H9 (cell line): ENCODE results near the gene EPSTI1. TPM values are rescaled to one million over a fixed set of nuclear protein-coding genes. Genes with fewer than 3 reads are reported as not detected.

ENCODE experiments used
- DNase-seq: peaks from one replicate; pipeline ENCODE4 v3.0.0-alpha.2; 2017
- H2AFZ ChIP-seq: one replicate; pipeline ENCODE4 v1.6.1; 2013; ENCODE audit warnings: mild to moderate bottlenecking, low read length, control low read depth, moderate library complexity
- H2AK5ac ChIP-seq: 2 replicates; pipeline ENCODE4 v1.6.1; 2013; ENCODE audit warnings: low read length, control low read depth, mixed read lengths; ENCODE audit not compliant: insufficient read length
- H2BK120ac ChIP-seq: one replicate; pipeline ENCODE4 v1.6.1; 2013; ENCODE audit warnings: low read depth, mild to moderate bottlenecking, low read length, control low read depth, inconsistent platforms; ENCODE audit not compliant: poor library complexity, severe bottlenecking
- H2BK12ac ChIP-seq: 2 replicates; pipeline ENCODE4 v1.6.1; 2013; ENCODE audit warnings: low read length, control low read depth, mixed read lengths, low read depth; ENCODE audit not compliant: insufficient read length
- H2BK15ac ChIP-seq: 2 replicates; pipeline ENCODE4 v1.6.1; 2013; ENCODE audit warnings: low read depth, low read length, control low read depth
- H2BK20ac ChIP-seq: one replicate; pipeline ENCODE4 v1.6.1; 2013; ENCODE audit warnings: low read depth, mild to moderate bottlenecking, low read length, control low read depth, inconsistent platforms; ENCODE audit not compliant: poor library complexity, severe bottlenecking
- H2BK5ac ChIP-seq: 2 replicates; pipeline ENCODE4 v1.6.1; 2013; ENCODE audit warnings: low read length, control low read depth, mixed read lengths; ENCODE audit not compliant: insufficient read length
- H3K14ac ChIP-seq: 2 replicates; pipeline ENCODE4 v1.6.1; 2013; ENCODE audit warnings: low read length, control low read depth; ENCODE audit not compliant: insufficient read depth
- H3K18ac ChIP-seq: 2 replicates; pipeline ENCODE4 v1.6.1; 2013; ENCODE audit warnings: low read depth, mild to moderate bottlenecking, mixed read lengths, low read length, control low read depth; ENCODE audit not compliant: insufficient read length
- H3K23ac ChIP-seq: 2 replicates; pipeline ENCODE4 v1.6.1; 2013; ENCODE audit warnings: low read length, control low read depth, mixed read lengths, low read depth; ENCODE audit not compliant: insufficient read length
- H3K23me2 ChIP-seq: 2 replicates; pipeline ENCODE4 v1.6.1; 2013; ENCODE audit warnings: low read depth, mild to moderate bottlenecking, mixed read lengths, low read length, control low read depth; ENCODE audit not compliant: insufficient read length, poor library complexity, severe bottlenecking
- H3K27ac ChIP-seq: 2 replicates; pipeline ENCODE4 v1.5.1; 2013; ENCODE audit warnings: low read length, control low read depth, mixed read lengths, low read depth; ENCODE audit not compliant: insufficient read length
- H3K27me3 ChIP-seq: 2 replicates; pipeline ENCODE4 v1.6.1; 2013; ENCODE audit warnings: low read length, control low read depth, inconsistent platforms; ENCODE audit not compliant: insufficient read depth
- H3K4ac ChIP-seq: 2 replicates; pipeline ENCODE4 v1.6.1; 2013; ENCODE audit warnings: low read depth, mild to moderate bottlenecking, control low read depth, inconsistent platforms, low read length, moderate library complexity
- H3K4me1 ChIP-seq: 2 replicates; pipeline ENCODE4 v1.6.1; 2013; ENCODE audit warnings: low read length, control low read depth, inconsistent platforms; ENCODE audit not compliant: insufficient read depth
- H3K4me2 ChIP-seq: 2 replicates; pipeline ENCODE4 v1.6.1; 2013; ENCODE audit warnings: low read length, control low read depth, mixed read lengths; ENCODE audit not compliant: insufficient read length, insufficient read depth
- H3K56ac ChIP-seq: 2 replicates; pipeline ENCODE4 v1.6.1; 2013; ENCODE audit warnings: low read depth, mild to moderate bottlenecking, mixed read lengths, low read length, control low read depth; ENCODE audit not compliant: insufficient read length
- H3K79me1 ChIP-seq: 2 replicates; pipeline ENCODE4 v1.6.1; 2013; ENCODE audit warnings: low read depth, mild to moderate bottlenecking, moderate library complexity, low read length, control low read depth, inconsistent platforms; ENCODE audit not compliant: insufficient read depth, poor library complexity, severe bottlenecking
- H3K79me2 ChIP-seq: 2 replicates; pipeline ENCODE4 v1.6.1; 2013; ENCODE audit warnings: low read length, control low read depth, inconsistent platforms; ENCODE audit not compliant: insufficient read depth
- H3K9ac ChIP-seq: 2 replicates; pipeline ENCODE4 v1.6.1; 2013; ENCODE audit warnings: low read length, control low read depth, mixed read lengths; ENCODE audit not compliant: insufficient read length; ENCODE audit errors: extremely low read depth
- H3K9me3 ChIP-seq: one replicate; pipeline ENCODE4 v1.6.1; 2013; ENCODE audit warnings: low read depth, low read length, inconsistent platforms; ENCODE audit not compliant: control insufficient read depth
- H3T11ph ChIP-seq: one replicate; pipeline ENCODE4 v1.6.1; 2013; ENCODE audit warnings: mild to moderate bottlenecking, low read length, control low read depth, inconsistent platforms
- H4K20me1 ChIP-seq: one replicate; pipeline ENCODE4 v1.6.1; 2013; ENCODE audit not compliant: control insufficient read depth, insufficient read length, insufficient read depth
- H4K5ac ChIP-seq: 2 replicates; pipeline ENCODE4 v1.6.1; 2013; ENCODE audit warnings: low read depth, mild to moderate bottlenecking, mixed read lengths, low read length, control low read depth; ENCODE audit not compliant: insufficient read length
- H4K8ac ChIP-seq: replicated peaks from 2 replicates; pipeline ENCODE4 v1.6.1; 2013; ENCODE audit warnings: low read length, control low read depth, mixed read lengths, low read depth; ENCODE audit not compliant: insufficient read length
- H4K91ac ChIP-seq: 2 replicates; pipeline ENCODE4 v1.6.1; 2013; ENCODE audit warnings: low read depth, mild to moderate bottlenecking, moderate library complexity, mixed read lengths, low read length, control low read depth; ENCODE audit not compliant: insufficient read length
- H3K27ac Mint-ChIP-seq, 3 experiments: 2 replicates in 2 of 3; 3 replicates in 1 of 3; pipeline ENCODE4 v1.8.0; 2020 to 2021; ENCODE audit warnings: mixed read lengths in 3 of 3, mild to moderate bottlenecking in 1 of 3, moderate library complexity in 1 of 3
- H3K27me3 Mint-ChIP-seq: 2 replicates; pipeline ENCODE4 v1.8.0; 2021; ENCODE audit warnings: low read depth, mild to moderate bottlenecking, moderate library complexity, mixed read lengths
- H3K36me3 Mint-ChIP-seq, 3 experiments: 2 replicates in 2 of 3; 3 replicates in 1 of 3; pipeline ENCODE4 v1.8.0; 2020 to 2021; ENCODE audit warnings: low read depth in 3 of 3, mixed read lengths in 3 of 3; ENCODE audit not compliant: insufficient read depth in 1 of 3
- H3K4me1 Mint-ChIP-seq, 2 experiments: 2 replicates each; pipeline ENCODE4 v1.8.0; 2020; ENCODE audit warnings: mixed read lengths in 2 of 2
- H3K4me3 Mint-ChIP-seq, 2 experiments: 2 replicates in 1 of 2; 3 replicates in 1 of 2; pipeline ENCODE4 v1.8.0; 2020 to 2021; ENCODE audit warnings: mild to moderate bottlenecking in 2 of 2, mixed read lengths in 2 of 2, moderate library complexity in 1 of 2
- H3K9me3 Mint-ChIP-seq, 2 experiments: 2 replicates in 1 of 2; 3 replicates in 1 of 2; pipeline ENCODE4 v1.8.0; 2020; ENCODE audit warnings: mild to moderate bottlenecking in 2 of 2, mixed read lengths in 2 of 2, moderate library complexity in 1 of 2
- WGBS: extraction: QIAGEN DNeasy Blood & Tissue Kit; methylation state at CpG from one replicate; pipeline ENCODE4 v1.1.7; 2013; ENCODE audit warnings: missing lambda C conversion rate, low lambda C conversion rate, mixed read lengths; ENCODE audit not compliant: insufficient read length; ENCODE audit errors: extremely low coverage; 5-methylcytosine and 5-hydroxymethylcytosine counted together
- total RNA-seq: library from RNA; stranded (reverse); gene quantifications from 2 replicates; pipeline ENCODE4 v1.2.1, GENCODE V29; 2021
- TF ChIP-seq, protein P1 (sequence below): fragments of 200-600 bp; sonication (generic); conservative IDR thresholded peaks from 3 replicates; pipeline ENCODE4 v1.8.0; 2021; ENCODE audit warnings: antibody characterized with exemption, mild to moderate bottlenecking

Gene EPSTI1
- total RNA-seq, 1 experiment from 2014 or later = 0.70 TPM

DNA sequence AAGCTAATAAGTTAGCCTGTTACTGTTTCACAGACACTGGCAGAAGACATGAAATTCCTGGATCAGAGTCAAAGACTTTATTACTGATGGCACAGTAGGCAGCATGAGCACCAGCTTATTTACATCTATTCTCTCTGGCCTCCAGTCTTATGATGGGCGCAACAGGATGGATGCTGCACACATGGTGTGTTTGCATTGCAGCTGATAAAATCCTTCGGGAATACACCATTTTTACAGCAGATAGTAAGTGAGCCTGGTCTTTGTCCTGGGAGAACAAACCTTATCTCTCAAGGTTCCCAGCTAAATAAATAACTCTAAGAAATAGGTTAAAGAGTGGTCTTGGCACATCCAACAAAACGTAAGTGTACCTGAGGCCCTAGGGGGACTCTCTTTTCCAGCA lies 16.0 kb downstream of the EPSTI1 start:
- no CpG with 5 or more reads among the region's 3 CpGs for WGBS
- no peaks in the 10 kb centered on the region for H3K9me3 ChIP-seq
- TF ChIP-seq, protein P1, sequence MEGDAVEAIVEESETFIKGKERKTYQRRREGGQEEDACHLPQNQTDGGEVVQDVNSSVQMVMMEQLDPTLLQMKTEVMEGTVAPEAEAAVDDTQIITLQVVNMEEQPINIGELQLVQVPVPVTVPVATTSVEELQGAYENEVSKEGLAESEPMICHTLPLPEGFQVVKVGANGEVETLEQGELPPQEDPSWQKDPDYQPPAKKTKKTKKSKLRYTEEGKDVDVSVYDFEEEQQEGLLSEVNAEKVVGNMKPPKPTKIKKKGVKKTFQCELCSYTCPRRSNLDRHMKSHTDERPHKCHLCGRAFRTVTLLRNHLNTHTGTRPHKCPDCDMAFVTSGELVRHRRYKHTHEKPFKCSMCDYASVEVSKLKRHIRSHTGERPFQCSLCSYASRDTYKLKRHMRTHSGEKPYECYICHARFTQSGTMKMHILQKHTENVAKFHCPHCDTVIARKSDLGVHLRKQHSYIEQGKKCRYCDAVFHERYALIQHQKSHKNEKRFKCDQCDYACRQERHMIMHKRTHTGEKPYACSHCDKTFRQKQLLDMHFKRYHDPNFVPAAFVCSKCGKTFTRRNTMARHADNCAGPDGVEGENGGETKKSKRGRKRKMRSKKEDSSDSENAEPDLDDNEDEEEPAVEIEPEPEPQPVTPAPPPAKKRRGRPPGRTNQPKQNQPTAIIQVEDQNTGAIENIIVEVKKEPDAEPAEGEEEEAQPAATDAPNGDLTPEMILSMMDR = no peak
- H3K79me2 ChIP-seq = no peaks in the 10 kb centered on the region
- no peak overlapping the region for H4K91ac ChIP-seq
- no peaks in the 10 kb centered on the region; a peak in 2 of 5 replicates for H3K9me3 Mint-ChIP-seq
- no peak overlapping the region for H4K8ac ChIP-seq
- no peak overlapping the region for H3K4me3 Mint-ChIP-seq
- no peak overlapping the region for H4K5ac ChIP-seq
- peaks cover 17% of the 10 kb centered on the region in 2 experiments for H3K4me1 Mint-ChIP-seq
- 0 out of 2 replicates have a peak, but pooled peaks cover 2% of the 10 kb centered on the region for H3K4me1 ChIP-seq
- H2AK5ac ChIP-seq = no peak overlapping the region
- H3K23ac ChIP-seq = no peak overlapping the region
- H3K56ac ChIP-seq = no peak overlapping the region
- no peak overlapping the region for H2AFZ ChIP-seq
- H2BK20ac ChIP-seq = no peak overlapping the region
- H3K9ac ChIP-seq = no peak overlapping the region
- H4K20me1 ChIP-seq = no peaks in the 10 kb centered on the region
- no peak for DNase-seq
- no peaks in the 10 kb centered on the region for H3K27me3 Mint-ChIP-seq
- H3K14ac ChIP-seq = no peak overlapping the region
- peaks cover 0 to 2% (median 0%) of the 10 kb centered on the region in 3 experiments; a peak in 1 of 7 replicates for H3K36me3 Mint-ChIP-seq
- H3K27ac ChIP-seq = no peak overlapping the region
- H2BK5ac ChIP-seq = no peak overlapping the region
- no peaks in the 10 kb centered on the region for H3K79me1 ChIP-seq
- H3K27me3 ChIP-seq = no peaks in the 10 kb centered on the region
- no peak overlapping the region for H3K4me2 ChIP-seq
- no peak overlapping the region for H3K4ac ChIP-seq
- no peaks in the 10 kb centered on the region for H3K23me2 ChIP-seq
- H2BK12ac ChIP-seq = no peak overlapping the region
- H3K18ac ChIP-seq = no peak overlapping the region
- no peak overlapping the region for H3K27ac Mint-ChIP-seq
- H2BK15ac ChIP-seq = no peak overlapping the region
- no peak overlapping the region for H3T11ph ChIP-seq
- no peak overlapping the region for H2BK120ac ChIP-seq
